DND-41 (cell line): ENCODE measurements around the gene C6orf47.

Experiments
- ATAC-seq: fragments of 200-7000 bp; cut with Tn5 transposase; 3 replicates; pipeline ENCODE4 v1.9.1; 2021; ENCODE audit warnings: low read depth; ENCODE audit not compliant: insufficient read depth
- DNase-seq: peaks from one replicate; pipeline ENCODE4 v3.0.0-alpha.2; 2020
- H2AFZ ChIP-seq: 2 replicates; pipeline ENCODE4 v1.6.0; 2012; ENCODE audit warnings: low read depth, low read length
- H3K27ac ChIP-seq: 2 replicates; pipeline ENCODE4 v1.5.1; 2012; ENCODE audit warnings: low read length, inconsistent platforms
- H3K27me3 ChIP-seq: fragments of 200-600 bp; sonication (generic); 2 replicates; pipeline ENCODE4 v1.6.0; 2012; ENCODE audit warnings: low read length, mild to moderate bottlenecking, inconsistent platforms; ENCODE audit not compliant: insufficient read depth, poor library complexity
- H3K36me3 ChIP-seq: 2 replicates; pipeline ENCODE4 v1.5.1; 2012; ENCODE audit warnings: low read length, inconsistent platforms; ENCODE audit not compliant: insufficient read depth
- H3K4me1 ChIP-seq: 2 replicates; pipeline ENCODE4 v1.5.1; 2012; ENCODE audit warnings: mild to moderate bottlenecking, low read length; ENCODE audit not compliant: insufficient read depth
- H3K4me2 ChIP-seq: 2 replicates; pipeline ENCODE4 v1.6.0; 2012; ENCODE audit warnings: mild to moderate bottlenecking, moderate library complexity, low read length, inconsistent platforms; ENCODE audit not compliant: insufficient read depth
- H3K4me3 ChIP-seq, 2 experiments: fragments of 200-600 bp in 1 of 2; shearing (Covaris generic) in 1 of 2; 2 replicates each; pipeline ENCODE4 v1.5.1; 2012 to 2016; ENCODE audit warnings: inconsistent platforms in 2 of 2, low read length in 2 of 2, mild to moderate bottlenecking in 2 of 2, low read depth in 1 of 2, moderate library complexity in 1 of 2
- H3K79me2 ChIP-seq: 2 replicates; pipeline ENCODE4 v1.6.0; 2012; ENCODE audit warnings: low read length, inconsistent platforms; ENCODE audit not compliant: insufficient read depth
- H3K9ac ChIP-seq: 2 replicates; pipeline ENCODE4 v1.6.0; 2012; ENCODE audit warnings: low read depth, mild to moderate bottlenecking, inconsistent platforms, low read length, moderate library complexity
- H3K9me3 ChIP-seq: 2 replicates; pipeline ENCODE4 v1.5.1; 2012; ENCODE audit warnings: low read length, moderate library complexity, mild to moderate bottlenecking, inconsistent platforms; ENCODE audit not compliant: insufficient read depth, severe bottlenecking
- H4K20me1 ChIP-seq: 2 replicates; pipeline ENCODE4 v1.6.0; 2012; ENCODE audit warnings: low read length; ENCODE audit not compliant: insufficient read depth
- EZH2 ChIP-seq: IDR thresholded peaks from 3 replicates; pipeline ENCODE4 v1.6.1; 2012; ENCODE audit warnings: borderline replicate concordance, low read depth, mild to moderate bottlenecking, moderate library complexity, low read length, inconsistent platforms; ENCODE audit not compliant: severe bottlenecking
- TF ChIP-seq, protein P1 (sequence below): IDR thresholded peaks from 2 replicates; pipeline ENCODE4 v1.5.1; 2012; ENCODE audit warnings: borderline replicate concordance, low read length, moderate library complexity, mild to moderate bottlenecking; ENCODE audit not compliant: poor library complexity, severe bottlenecking; ENCODE audit errors: extremely low read depth

Gene C6orf47

DNA sequence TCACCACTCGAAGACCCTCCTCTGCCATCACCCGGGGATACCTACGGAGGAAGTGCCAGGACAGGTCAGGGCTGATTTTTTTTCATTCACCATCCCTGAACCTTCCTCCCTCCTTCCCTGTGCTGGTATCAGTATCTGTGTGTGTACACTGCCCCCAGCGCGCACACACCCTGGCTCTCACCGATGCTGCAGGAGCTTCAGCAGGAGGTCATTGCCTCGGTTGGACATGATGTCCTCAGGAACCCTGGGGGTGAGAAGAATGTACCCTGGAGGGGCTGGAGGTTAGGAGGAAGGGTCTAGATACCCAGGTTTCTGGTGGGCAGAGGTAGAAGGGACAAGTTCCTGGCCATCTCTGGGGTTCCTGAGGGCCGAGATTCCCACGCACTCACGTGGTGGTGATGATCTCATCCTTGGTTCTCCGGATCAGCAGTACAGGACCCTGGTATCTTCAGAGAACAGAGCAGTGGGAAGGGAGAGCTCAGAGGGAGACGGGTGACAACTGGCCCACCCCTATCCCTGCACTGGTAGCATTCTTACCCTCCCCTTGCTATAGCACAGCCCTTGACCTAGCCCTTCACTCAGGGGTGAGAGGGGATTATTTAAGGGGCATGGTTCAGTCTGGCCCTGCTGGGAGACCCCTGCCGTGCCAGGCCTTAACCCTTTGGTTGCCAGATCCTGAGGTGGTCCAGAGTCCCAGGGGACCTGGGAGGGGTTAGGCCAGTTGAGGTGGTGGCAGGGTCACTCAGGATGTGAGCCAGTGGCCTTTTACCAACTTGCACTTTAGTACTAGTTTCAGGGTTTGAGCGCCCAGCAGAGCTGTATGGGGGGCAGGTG, 27.5 kb upstream of the C6orf47 start:
- H4K20me1 ChIP-seq, result no peaks in the 10 kb centered on the region
- no peak overlapping the region for H3K4me3 ChIP-seq
- no peak for ATAC-seq
- TF ChIP-seq EZH2, result no peak
- TF ChIP-seq, protein P1, sequence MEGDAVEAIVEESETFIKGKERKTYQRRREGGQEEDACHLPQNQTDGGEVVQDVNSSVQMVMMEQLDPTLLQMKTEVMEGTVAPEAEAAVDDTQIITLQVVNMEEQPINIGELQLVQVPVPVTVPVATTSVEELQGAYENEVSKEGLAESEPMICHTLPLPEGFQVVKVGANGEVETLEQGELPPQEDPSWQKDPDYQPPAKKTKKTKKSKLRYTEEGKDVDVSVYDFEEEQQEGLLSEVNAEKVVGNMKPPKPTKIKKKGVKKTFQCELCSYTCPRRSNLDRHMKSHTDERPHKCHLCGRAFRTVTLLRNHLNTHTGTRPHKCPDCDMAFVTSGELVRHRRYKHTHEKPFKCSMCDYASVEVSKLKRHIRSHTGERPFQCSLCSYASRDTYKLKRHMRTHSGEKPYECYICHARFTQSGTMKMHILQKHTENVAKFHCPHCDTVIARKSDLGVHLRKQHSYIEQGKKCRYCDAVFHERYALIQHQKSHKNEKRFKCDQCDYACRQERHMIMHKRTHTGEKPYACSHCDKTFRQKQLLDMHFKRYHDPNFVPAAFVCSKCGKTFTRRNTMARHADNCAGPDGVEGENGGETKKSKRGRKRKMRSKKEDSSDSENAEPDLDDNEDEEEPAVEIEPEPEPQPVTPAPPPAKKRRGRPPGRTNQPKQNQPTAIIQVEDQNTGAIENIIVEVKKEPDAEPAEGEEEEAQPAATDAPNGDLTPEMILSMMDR, result no peak
- H3K27me3 ChIP-seq, result no peaks in the 10 kb centered on the region
- no peak overlapping the region for H3K9ac ChIP-seq
- peaks cover 75% of the 10 kb centered on the region for H3K36me3 ChIP-seq
- no peak overlapping the region for H2AFZ ChIP-seq
- H3K4me1 ChIP-seq, result no peaks in the 10 kb centered on the region
- H3K9me3 ChIP-seq, result no peaks in the 10 kb centered on the region
- no peak overlapping the region for H3K4me2 ChIP-seq
- H3K27ac ChIP-seq, result no peak overlapping the region
- no peak for DNase-seq
- no peaks in the 10 kb centered on the region for H3K79me2 ChIP-seq

DNA sequence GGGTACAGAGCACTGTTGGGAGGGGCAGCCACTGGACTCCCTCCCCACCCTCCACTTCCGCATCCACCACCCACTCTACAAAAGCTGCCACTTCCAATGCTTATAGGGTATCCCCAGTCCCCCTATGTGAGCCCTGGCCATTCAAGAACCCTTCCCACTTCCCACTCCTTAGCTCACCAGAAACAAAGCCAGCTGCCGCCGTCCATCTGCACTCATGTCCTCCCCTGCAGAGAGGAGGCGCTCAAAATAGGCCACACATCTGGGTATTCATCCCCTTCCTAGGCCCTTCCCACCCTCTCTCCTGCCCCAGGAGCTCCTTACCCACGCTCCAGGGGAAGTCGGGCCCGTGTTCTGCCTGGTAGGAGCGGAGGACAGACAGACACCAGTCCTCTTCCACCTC, 26.7 kb upstream of the C6orf47 start:
- H3K9ac ChIP-seq, result no peak overlapping the region
- no peak overlapping the region for H3K4me2 ChIP-seq
- no peaks in the 10 kb centered on the region for H3K27me3 ChIP-seq
- H3K4me1 ChIP-seq, result no peaks in the 10 kb centered on the region
- H4K20me1 ChIP-seq, result no peaks in the 10 kb centered on the region
- ATAC-seq (no peak), DNase-seq (no peak)
- no peak overlapping the region for H2AFZ ChIP-seq
- no peak overlapping the region for H3K27ac ChIP-seq
- H3K4me3 ChIP-seq, result no peak overlapping the region
- TF ChIP-seq, protein P1, result no peak
- TF ChIP-seq EZH2, result no peak
- no peaks in the 10 kb centered on the region for H3K9me3 ChIP-seq
- peaks cover 67% of the 10 kb centered on the region for H3K36me3 ChIP-seq
- no peaks in the 10 kb centered on the region for H3K79me2 ChIP-seq

DNA sequence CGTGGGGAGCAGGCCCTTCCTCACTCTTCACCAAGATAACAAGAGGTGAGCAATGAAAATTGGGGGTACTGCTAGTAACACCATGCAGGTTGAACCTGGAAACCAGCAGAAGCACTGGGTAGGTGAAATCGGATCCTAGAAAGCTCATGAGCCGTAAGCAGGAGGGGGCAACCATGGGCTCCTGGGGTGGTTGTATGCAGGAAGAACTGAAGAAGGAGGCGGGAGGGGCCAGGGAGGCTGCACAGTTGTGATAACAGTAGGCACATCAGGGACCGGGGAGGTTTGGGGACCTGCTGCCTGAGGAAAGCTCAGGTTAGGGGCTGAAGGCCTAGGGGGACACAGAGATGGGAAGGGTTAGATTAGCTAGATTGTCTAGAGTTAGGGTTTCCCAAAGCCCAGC, 25.9 kb upstream of the C6orf47 start:
- H3K79me2 ChIP-seq, result no peaks in the 10 kb centered on the region
- no peak for TF ChIP-seq EZH2
- TF ChIP-seq, protein P1, result no peak
- no peak overlapping the region for H3K27ac ChIP-seq
- H3K4me2 ChIP-seq, result no peak overlapping the region
- H2AFZ ChIP-seq, result no peak overlapping the region
- H3K27me3 ChIP-seq, result no peaks in the 10 kb centered on the region
- H3K4me3 ChIP-seq, result no peak overlapping the region
- no peak for ATAC-seq
- H3K9me3 ChIP-seq, result no peaks in the 10 kb centered on the region
- no peaks in the 10 kb centered on the region for H3K4me1 ChIP-seq
- DNase-seq, result no peak
- no peaks in the 10 kb centered on the region for H4K20me1 ChIP-seq
- no peak overlapping the region for H3K9ac ChIP-seq
- H3K36me3 ChIP-seq, result peaks cover 59% of the 10 kb centered on the region
